WTC11 (cell line): ENCODE data around the gene A1BG. TPM values are rescaled to one million over a fixed set of nuclear protein-coding genes. Genes with fewer than 3 reads are reported as not detected.

Experiments
- ATAC-seq: fragments of 200-7000 bp; cut with Tn5 transposase; 2 replicates; pipeline ENCODE4 v1.10.0; 2021; ENCODE audit warnings: mild to moderate bottlenecking, moderate library complexity
- CTCF ChIA-PET: fragments of 300-600 bp; sonication (Branson Sonifier 250); formaldehyde crosslinking; loops from one replicate; lab custom pipeline; 2021; ENCODE audit warnings: antibody characterized with exemption; lab: Charles Lee
- POLR2A ChIA-PET: fragments of 350-600 bp; sonication (Branson Sonifier 250); formaldehyde crosslinking; loops from one replicate; lab custom pipeline; 2021; ENCODE audit warnings: antibody characterized with exemption; lab: Charles Lee
- DNase-seq: peaks from one replicate; pipeline ENCODE4 v3.0.0; 2021; ENCODE audit warnings: low spot score
- H3K27ac Mint-ChIP-seq: 2 replicates; pipeline ENCODE4 v1.8.0; 2021; ENCODE audit warnings: mixed read lengths
- H3K27me3 Mint-ChIP-seq: 2 replicates; pipeline ENCODE4 v1.8.0; 2021; ENCODE audit warnings: low read depth, mild to moderate bottlenecking, moderate library complexity, mixed read lengths
- H3K36me3 Mint-ChIP-seq: 2 replicates; pipeline ENCODE4 v1.8.0; 2021; ENCODE audit warnings: mixed read lengths
- H3K4me1 Mint-ChIP-seq: 2 replicates; pipeline ENCODE4 v1.8.0; 2022; ENCODE audit warnings: mixed read lengths
- H3K4me3 Mint-ChIP-seq: 2 replicates; pipeline ENCODE4 v1.8.0; 2021; ENCODE audit warnings: mild to moderate bottlenecking, moderate library complexity, mixed read lengths
- H3K9me3 Mint-ChIP-seq: 2 replicates; pipeline ENCODE4 v1.8.0; 2021; ENCODE audit warnings: mixed read lengths
- CREB1 ChIP-seq: sonication (generic); formaldehyde crosslinking; IDR thresholded peaks from 2 replicates; pipeline ENCODE4 v1.8.0; 2023; ENCODE audit warnings: mild to moderate bottlenecking, missing genetic modification reagents
- CREM ChIP-seq: sonication (generic); formaldehyde crosslinking; IDR thresholded peaks from 2 replicates; pipeline ENCODE4 v1.8.1; 2022; ENCODE audit warnings: mild to moderate bottlenecking, missing genetic modification reagents, moderate library complexity
- ETV6 ChIP-seq: sonication (generic); formaldehyde crosslinking; IDR thresholded peaks from 2 replicates; pipeline ENCODE4 v1.8.1; 2022; ENCODE audit warnings: mild to moderate bottlenecking, missing genetic modification reagents
- FOXK1 ChIP-seq: sonication (generic); formaldehyde crosslinking; IDR thresholded peaks from 2 replicates; pipeline ENCODE4 v1.8.0; 2022; ENCODE audit warnings: mild to moderate bottlenecking, moderate library complexity, missing genetic modification reagents
- FOXP1 ChIP-seq: sonication (generic); formaldehyde crosslinking; IDR thresholded peaks from 2 replicates; pipeline ENCODE4 v1.8.0; 2022; ENCODE audit warnings: missing genetic modification reagents, mild to moderate bottlenecking, moderate library complexity, borderline replicate concordance
- HMGA2 ChIP-seq: fragments of 250-450 bp; sonication (Bioruptor Pico); IDR thresholded peaks from 2 replicates; pipeline ENCODE4 v1.4.0; 2021; ENCODE audit warnings: mild to moderate bottlenecking, moderate library complexity
- JAZF1 ChIP-seq: fragments of 250-450 bp; sonication (Bioruptor Pico); IDR thresholded peaks from 2 replicates; pipeline ENCODE4 v1.9.0; 2021; ENCODE audit warnings: moderate library complexity, mild to moderate bottlenecking, inconsistent platforms
- MXD4 ChIP-seq: fragments of 250-450 bp; sonication (Bioruptor Pico); IDR thresholded peaks from 2 replicates; pipeline ENCODE4 v1.8.0; 2021; ENCODE audit warnings: mild to moderate bottlenecking, moderate library complexity, borderline replicate concordance
- RELA ChIP-seq: sonication (generic); formaldehyde crosslinking; IDR thresholded peaks from 2 replicates; pipeline ENCODE4 v1.8.1; 2022; ENCODE audit warnings: missing genetic modification reagents, mild to moderate bottlenecking, borderline replicate concordance
- ZNF232 ChIP-seq: sonication (generic); formaldehyde crosslinking; IDR thresholded peaks from 2 replicates; pipeline ENCODE4 v1.8.0; 2022; ENCODE audit warnings: mild to moderate bottlenecking, missing genetic modification reagents
- ZNF317 ChIP-seq: sonication (generic); formaldehyde crosslinking; IDR thresholded peaks from 2 replicates; pipeline ENCODE4 v1.8.1; 2023; ENCODE audit warnings: low read depth, mild to moderate bottlenecking, moderate library complexity, missing genetic modification reagents, borderline replicate concordance
- total RNA-seq: library from RNA; stranded (reverse); gene quantifications from 3 replicates; pipeline ENCODE4 v1.2.3, GENCODE V29; 2021
- TF ChIP-seq, protein P1 (sequence below): sonication (generic); formaldehyde crosslinking; IDR thresholded peaks from 2 replicates; pipeline ENCODE4 v1.8.1; 2023; ENCODE audit warnings: mild to moderate bottlenecking, missing genetic modification reagents
- TF ChIP-seq, protein P2 (sequence below): sonication (generic); formaldehyde crosslinking; IDR thresholded peaks from 2 replicates; pipeline ENCODE4 v1.8.0; 2023; ENCODE audit warnings: missing genetic modification reagents, mild to moderate bottlenecking, borderline replicate concordance
- TF ChIP-seq, protein P3 (sequence below): sonication (generic); formaldehyde crosslinking; IDR thresholded peaks from 2 replicates; pipeline ENCODE4 v1.8.0; 2023; ENCODE audit warnings: mild to moderate bottlenecking, missing genetic modification reagents
- TF ChIP-seq, protein P4 (sequence below): fragments of 250-450 bp; sonication (Bioruptor Pico); IDR thresholded peaks from 2 replicates; pipeline ENCODE4 v1.9.0; 2021; ENCODE audit warnings: moderate library complexity, mild to moderate bottlenecking, inconsistent platforms, borderline replicate concordance
- TF ChIP-seq, protein P5 (sequence below): sonication (generic); formaldehyde crosslinking; IDR thresholded peaks from 2 replicates; pipeline ENCODE4 v1.8.1; 2022; ENCODE audit warnings: missing genetic modification reagents, borderline replicate concordance
- TF ChIP-seq, protein P6 (sequence below): sonication (generic); formaldehyde crosslinking; IDR thresholded peaks from 2 replicates; pipeline ENCODE4 v1.8.1; 2023; ENCODE audit warnings: mild to moderate bottlenecking, missing genetic modification reagents, moderate library complexity

The A1BG gene
- total RNA-seq, 1 experiment from 2014 or later, result 24.3 TPM

DNA sequence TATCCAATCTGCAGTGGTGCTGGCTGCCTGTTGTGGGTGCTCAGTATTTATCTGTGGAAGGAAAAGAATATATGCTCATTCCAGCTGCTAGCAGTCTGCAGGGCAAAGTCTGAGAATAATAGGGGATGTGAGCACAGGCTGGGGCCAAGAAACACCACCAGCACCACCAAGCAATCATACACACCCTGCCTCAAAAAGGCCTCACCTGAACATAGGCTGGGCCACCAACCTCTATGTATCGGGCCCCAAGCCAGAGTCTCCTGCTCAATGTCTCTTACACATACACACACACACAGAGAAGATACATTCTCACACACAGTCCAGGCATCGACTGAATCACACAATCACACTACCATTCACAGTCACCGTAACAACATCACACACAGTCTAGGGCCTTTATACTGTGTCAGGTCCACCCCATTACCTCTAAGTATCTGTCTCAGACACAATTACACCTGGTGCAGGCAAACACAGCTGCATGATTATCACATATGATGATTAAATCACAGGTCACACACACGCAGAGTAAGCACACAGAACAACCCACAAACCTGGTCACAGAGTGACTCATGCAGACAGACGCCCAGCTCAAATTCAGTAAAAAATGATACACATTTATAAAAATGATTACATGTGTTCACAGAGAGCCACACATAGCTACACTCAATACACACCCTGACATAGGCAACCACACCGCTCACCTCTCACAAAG lies 27.8 kb downstream of the A1BG start:
- Mint-ChIP-seq H3K27me3 (no peaks in the 10 kb centered on the region), H3K9me3 (no peaks in the 10 kb centered on the region), H3K4me1 (peaks cover 4% of the 10 kb centered on the region; the same call in 1 of the 2 replicates), H3K4me3 (no peak overlapping the region), H3K36me3 (no peaks in the 10 kb centered on the region), H3K27ac (no peak overlapping the region)
- ATAC-seq, result no peak
- no peak for TF ChIP-seq RELA (CRISPR knock-in tag)
- no peak for TF ChIP-seq CREM
- TF ChIP-seq, protein P1, sequence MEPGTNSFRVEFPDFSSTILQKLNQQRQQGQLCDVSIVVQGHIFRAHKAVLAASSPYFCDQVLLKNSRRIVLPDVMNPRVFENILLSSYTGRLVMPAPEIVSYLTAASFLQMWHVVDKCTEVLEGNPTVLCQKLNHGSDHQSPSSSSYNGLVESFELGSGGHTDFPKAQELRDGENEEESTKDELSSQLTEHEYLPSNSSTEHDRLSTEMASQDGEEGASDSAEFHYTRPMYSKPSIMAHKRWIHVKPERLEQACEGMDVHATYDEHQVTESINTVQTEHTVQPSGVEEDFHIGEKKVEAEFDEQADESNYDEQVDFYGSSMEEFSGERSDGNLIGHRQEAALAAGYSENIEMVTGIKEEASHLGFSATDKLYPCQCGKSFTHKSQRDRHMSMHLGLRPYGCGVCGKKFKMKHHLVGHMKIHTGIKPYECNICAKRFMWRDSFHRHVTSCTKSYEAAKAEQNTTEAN (CRISPR knock-in tag), result no peak
- no peak for TF ChIP-seq CREB1 (CRISPR knock-in tag)
- TF ChIP-seq, protein P2, sequence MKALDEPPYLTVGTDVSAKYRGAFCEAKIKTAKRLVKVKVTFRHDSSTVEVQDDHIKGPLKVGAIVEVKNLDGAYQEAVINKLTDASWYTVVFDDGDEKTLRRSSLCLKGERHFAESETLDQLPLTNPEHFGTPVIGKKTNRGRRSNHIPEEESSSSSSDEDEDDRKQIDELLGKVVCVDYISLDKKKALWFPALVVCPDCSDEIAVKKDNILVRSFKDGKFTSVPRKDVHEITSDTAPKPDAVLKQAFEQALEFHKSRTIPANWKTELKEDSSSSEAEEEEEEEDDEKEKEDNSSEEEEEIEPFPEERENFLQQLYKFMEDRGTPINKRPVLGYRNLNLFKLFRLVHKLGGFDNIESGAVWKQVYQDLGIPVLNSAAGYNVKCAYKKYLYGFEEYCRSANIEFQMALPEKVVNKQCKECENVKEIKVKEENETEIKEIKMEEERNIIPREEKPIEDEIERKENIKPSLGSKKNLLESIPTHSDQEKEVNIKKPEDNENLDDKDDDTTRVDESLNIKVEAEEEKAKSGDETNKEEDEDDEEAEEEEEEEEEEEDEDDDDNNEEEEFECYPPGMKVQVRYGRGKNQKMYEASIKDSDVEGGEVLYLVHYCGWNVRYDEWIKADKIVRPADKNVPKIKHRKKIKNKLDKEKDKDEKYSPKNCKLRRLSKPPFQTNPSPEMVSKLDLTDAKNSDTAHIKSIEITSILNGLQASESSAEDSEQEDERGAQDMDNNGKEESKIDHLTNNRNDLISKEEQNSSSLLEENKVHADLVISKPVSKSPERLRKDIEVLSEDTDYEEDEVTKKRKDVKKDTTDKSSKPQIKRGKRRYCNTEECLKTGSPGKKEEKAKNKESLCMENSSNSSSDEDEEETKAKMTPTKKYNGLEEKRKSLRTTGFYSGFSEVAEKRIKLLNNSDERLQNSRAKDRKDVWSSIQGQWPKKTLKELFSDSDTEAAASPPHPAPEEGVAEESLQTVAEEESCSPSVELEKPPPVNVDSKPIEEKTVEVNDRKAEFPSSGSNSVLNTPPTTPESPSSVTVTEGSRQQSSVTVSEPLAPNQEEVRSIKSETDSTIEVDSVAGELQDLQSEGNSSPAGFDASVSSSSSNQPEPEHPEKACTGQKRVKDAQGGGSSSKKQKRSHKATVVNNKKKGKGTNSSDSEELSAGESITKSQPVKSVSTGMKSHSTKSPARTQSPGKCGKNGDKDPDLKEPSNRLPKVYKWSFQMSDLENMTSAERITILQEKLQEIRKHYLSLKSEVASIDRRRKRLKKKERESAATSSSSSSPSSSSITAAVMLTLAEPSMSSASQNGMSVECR (CRISPR knock-in tag), result no peak
- TF ChIP-seq ETV6 (CRISPR knock-in tag), result no peak
- TF ChIP-seq HMGA2 (CRISPR knock-in tag), result no peak
- TF ChIP-seq, protein P3, sequence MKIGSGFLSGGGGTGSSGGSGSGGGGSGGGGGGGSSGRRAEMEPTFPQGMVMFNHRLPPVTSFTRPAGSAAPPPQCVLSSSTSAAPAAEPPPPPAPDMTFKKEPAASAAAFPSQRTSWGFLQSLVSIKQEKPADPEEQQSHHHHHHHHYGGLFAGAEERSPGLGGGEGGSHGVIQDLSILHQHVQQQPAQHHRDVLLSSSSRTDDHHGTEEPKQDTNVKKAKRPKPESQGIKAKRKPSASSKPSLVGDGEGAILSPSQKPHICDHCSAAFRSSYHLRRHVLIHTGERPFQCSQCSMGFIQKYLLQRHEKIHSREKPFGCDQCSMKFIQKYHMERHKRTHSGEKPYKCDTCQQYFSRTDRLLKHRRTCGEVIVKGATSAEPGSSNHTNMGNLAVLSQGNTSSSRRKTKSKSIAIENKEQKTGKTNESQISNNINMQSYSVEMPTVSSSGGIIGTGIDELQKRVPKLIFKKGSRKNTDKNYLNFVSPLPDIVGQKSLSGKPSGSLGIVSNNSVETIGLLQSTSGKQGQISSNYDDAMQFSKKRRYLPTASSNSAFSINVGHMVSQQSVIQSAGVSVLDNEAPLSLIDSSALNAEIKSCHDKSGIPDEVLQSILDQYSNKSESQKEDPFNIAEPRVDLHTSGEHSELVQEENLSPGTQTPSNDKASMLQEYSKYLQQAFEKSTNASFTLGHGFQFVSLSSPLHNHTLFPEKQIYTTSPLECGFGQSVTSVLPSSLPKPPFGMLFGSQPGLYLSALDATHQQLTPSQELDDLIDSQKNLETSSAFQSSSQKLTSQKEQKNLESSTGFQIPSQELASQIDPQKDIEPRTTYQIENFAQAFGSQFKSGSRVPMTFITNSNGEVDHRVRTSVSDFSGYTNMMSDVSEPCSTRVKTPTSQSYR, result no peak
- TF ChIP-seq ZNF232 (CRISPR knock-in tag), result no peak
- TF ChIP-seq FOXK1, result no peak
- TF ChIP-seq JAZF1 (CRISPR knock-in tag), result no peak
- TF ChIP-seq FOXP1 (CRISPR knock-in tag), result no peak
- no peak for TF ChIP-seq ZNF317 (CRISPR knock-in tag)
- DNase-seq, result no peak
- ChIA-PET POLR2A (interaction anchor here (1.5 kb wide), 1 partner anchor 37 kb away, joined by 9 read pairs; the partner anchor contains the start of gene ZNF497), CTCF (interaction anchor here (2.1 to 2.3 kb wide), 2 partner anchors 13 to 37 kb away, joined by 9 to 12 read pairs; partner anchors contain the start of gene ZNF497)

DNA sequence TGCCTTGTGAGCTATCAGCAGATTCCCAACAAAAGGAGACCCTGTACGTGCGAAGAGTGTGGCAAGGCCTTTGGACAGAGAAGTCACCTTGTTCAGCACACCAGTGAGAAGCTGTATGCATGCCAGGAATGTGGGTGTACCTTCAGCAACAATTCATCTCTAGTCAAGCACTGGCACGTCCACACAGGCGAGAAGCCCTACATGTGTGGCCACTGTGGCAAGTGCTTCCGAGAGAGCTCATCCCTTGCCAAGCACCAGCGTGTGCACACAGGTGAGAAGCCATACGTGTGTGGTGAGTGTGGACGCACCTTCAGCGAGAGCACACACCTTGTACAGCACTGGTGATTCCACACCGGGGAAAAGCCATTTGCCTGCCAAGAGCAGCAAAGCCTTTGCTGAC lies 34.1 kb downstream of the A1BG start:
- ATAC-seq, result no peak
- Mint-ChIP-seq H3K27ac (no peak overlapping the region), H3K4me3 (no peak overlapping the region), H3K9me3 (no peaks in the 10 kb centered on the region), H3K36me3 (peaks cover 12% of the 10 kb centered on the region), H3K27me3 (no peaks in the 10 kb centered on the region), H3K4me1 (no peaks in the 10 kb centered on the region)
- no peak for DNase-seq
- ChIA-PET CTCF (interaction anchor here (0.5 to 1.8 kb wide), 4 partner anchors 20 to 262 kb away, joined by 3 to 6 read pairs (median 4); partner anchors contain the start of gene ZNF544), POLR2A (interaction anchor here (1.1 kb wide), 1 partner anchor 44 kb away, joined by 3 read pairs; no protein-coding TSS in a partner anchor)
- TF ChIP-seq MXD4 (CRISPR knock-in tag) (no peak), FOXP1 (CRISPR knock-in tag) (no peak)
- TF ChIP-seq, protein P4, sequence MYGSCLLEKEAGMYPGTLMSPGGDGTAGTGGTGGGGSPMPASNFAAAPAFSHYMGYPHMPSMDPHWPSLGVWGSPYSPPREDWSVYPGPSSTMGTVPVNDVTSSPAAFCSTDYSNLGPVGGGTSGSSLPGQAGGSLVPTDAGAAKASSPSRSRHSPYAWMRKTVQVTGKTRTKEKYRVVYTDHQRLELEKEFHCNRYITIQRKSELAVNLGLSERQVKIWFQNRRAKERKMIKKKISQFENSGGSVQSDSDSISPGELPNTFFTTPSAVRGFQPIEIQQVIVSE (CRISPR knock-in tag), result no peak
- TF ChIP-seq, protein P5, sequence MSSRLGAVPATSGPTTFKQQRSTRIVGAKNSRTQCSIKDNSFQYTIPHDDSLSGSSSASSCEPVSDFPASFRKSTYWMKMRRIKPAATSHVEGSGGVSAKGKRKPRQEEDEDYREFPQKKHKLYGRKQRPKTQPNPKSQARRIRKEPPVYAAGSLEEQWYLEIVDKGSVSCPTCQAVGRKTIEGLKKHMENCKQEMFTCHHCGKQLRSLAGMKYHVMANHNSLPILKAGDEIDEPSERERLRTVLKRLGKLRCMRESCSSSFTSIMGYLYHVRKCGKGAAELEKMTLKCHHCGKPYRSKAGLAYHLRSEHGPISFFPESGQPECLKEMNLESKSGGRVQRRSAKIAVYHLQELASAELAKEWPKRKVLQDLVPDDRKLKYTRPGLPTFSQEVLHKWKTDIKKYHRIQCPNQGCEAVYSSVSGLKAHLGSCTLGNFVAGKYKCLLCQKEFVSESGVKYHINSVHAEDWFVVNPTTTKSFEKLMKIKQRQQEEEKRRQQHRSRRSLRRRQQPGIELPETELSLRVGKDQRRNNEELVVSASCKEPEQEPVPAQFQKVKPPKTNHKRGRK (CRISPR knock-in tag), result no peak
- TF ChIP-seq, protein P6, sequence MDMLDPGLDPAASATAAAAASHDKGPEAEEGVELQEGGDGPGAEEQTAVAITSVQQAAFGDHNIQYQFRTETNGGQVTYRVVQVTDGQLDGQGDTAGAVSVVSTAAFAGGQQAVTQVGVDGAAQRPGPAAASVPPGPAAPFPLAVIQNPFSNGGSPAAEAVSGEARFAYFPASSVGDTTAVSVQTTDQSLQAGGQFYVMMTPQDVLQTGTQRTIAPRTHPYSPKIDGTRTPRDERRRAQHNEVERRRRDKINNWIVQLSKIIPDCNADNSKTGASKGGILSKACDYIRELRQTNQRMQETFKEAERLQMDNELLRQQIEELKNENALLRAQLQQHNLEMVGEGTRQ, result no peak
